OCI-LY7 (cell line): Measurements from ENCODE around the gene GALNT7. TPM values are rescaled to one million over a fixed set of nuclear protein-coding genes. Genes with fewer than 3 reads are reported as not detected.

Experiments used
- BruUV-seq: library from RNA; stranded (reverse); fragments of 400-500 nt; replicated peaks from 2 replicates; lab custom pipeline; 2021; lab: Mats Ljungman, UMichigan
- CTCF ChIA-PET: fragments of 300-600 bp; sonication (Branson Sonifier 250); formaldehyde crosslinking; loops from one replicate; lab custom pipeline; 2022; ENCODE audit warnings: antibody characterized with exemption; ENCODE audit not compliant: unreplicated experiment; lab: Charles Lee
- POLR2A ChIA-PET: fragments of 300-600 bp; sonication (Branson Sonifier 250); formaldehyde crosslinking; loops from one replicate; lab custom pipeline; 2022; ENCODE audit warnings: antibody characterized with exemption; lab: Charles Lee
- DNase-seq: peaks from one replicate; pipeline ENCODE4 v3.0.0-alpha.2; 2015; ENCODE audit warnings: low spot score
- H2AFZ ChIP-seq: fragments of 200-600 bp; sonication (generic), shearing (Covaris generic); 2 replicates; pipeline ENCODE4 v1.6.1; 2014; ENCODE audit warnings: mild to moderate bottlenecking, antibody characterized with exemption, low read length, moderate library complexity
- H3K27ac ChIP-seq: fragments of 200-600 bp; sonication (generic); 2 replicates; pipeline ENCODE4 v1.5.1; 2014; ENCODE audit warnings: mixed run types, low read depth, mild to moderate bottlenecking, moderate library complexity, low read length, inconsistent platforms; ENCODE audit not compliant: poor library complexity, severe bottlenecking
- H3K36me3 ChIP-seq: fragments of 200-600 bp; sonication (generic); 2 replicates; pipeline ENCODE4 v1.6.1; 2014; ENCODE audit warnings: mild to moderate bottlenecking, antibody characterized with exemption, low read length, moderate library complexity, mixed read lengths; ENCODE audit not compliant: insufficient read depth
- H3K4me1 ChIP-seq: fragments of 200-600 bp; sonication (generic); 2 replicates; pipeline ENCODE4 v1.5.1; 2014; ENCODE audit warnings: mild to moderate bottlenecking, low read length; ENCODE audit not compliant: insufficient read depth, poor library complexity, severe bottlenecking
- H3K4me2 ChIP-seq: fragments of 200-600 bp; sonication (generic); 2 replicates; pipeline ENCODE4 v1.6.1; 2014; ENCODE audit warnings: mild to moderate bottlenecking, low read length
- H3K4me3 ChIP-seq: fragments of 200-600 bp; sonication (generic); 2 replicates; pipeline ENCODE4 v1.5.1; 2014; ENCODE audit warnings: mild to moderate bottlenecking, low read depth, low read length; ENCODE audit not compliant: poor library complexity, severe bottlenecking
- H3K79me2 ChIP-seq: fragments of 200-600 bp; sonication (generic); 2 replicates; pipeline ENCODE4 v1.6.1; 2016; ENCODE audit warnings: low read depth, mild to moderate bottlenecking, low read length, moderate library complexity, mixed read lengths; ENCODE audit not compliant: insufficient read depth
- H3K9me2 ChIP-seq: fragments of 200-600 bp; sonication (generic); 2 replicates; pipeline ENCODE4 v1.6.1; 2016; ENCODE audit warnings: mild to moderate bottlenecking, low read length, mixed read lengths; ENCODE audit not compliant: insufficient read depth
- H3K9me3 ChIP-seq: fragments of 200-600 bp; sonication (generic); 2 replicates; pipeline ENCODE4 v1.6.1; 2014; ENCODE audit warnings: mild to moderate bottlenecking, mixed run types, low read length, mixed read lengths
- H4K20me1 ChIP-seq: fragments of 200-600 bp; sonication (generic); 2 replicates; pipeline ENCODE4 v1.6.1; 2014; ENCODE audit warnings: mild to moderate bottlenecking, antibody characterized with exemption, low read length, moderate library complexity, mixed read lengths; ENCODE audit not compliant: insufficient read depth
- EZH2phosphoT487 ChIP-seq: fragments of 200-600 bp; sonication (generic); IDR thresholded peaks from 2 replicates; pipeline ENCODE4 v1.6.1; 2018; ENCODE audit warnings: low read depth, borderline replicate concordance, mild to moderate bottlenecking, mixed run types, antibody characterized with exemption, low read length, moderate library complexity, mixed read lengths
- intact Hi-C: fragments of 100-400 bp; cut with micrococcal nuclease; formaldehyde crosslinking; loops from one replicate; pipeline ENCODE4 v1.10.0; 2022; ENCODE audit not compliant: unreplicated experiment
- total RNA-seq, 2 experiments: library from RNA; depleted of rRNA in 1 of 2; stranded (reverse); fragments of >200 nt in 1 of 2; shearing (Covaris generic) in 1 of 2; gene quantifications; 2 replicates each; pipeline ENCODE4 v1.2.3, GENCODE V29; 2014 to 2022
- TF ChIP-seq, protein P1 (sequence below): fragments of 200-600 bp; sonication (generic); conservative IDR thresholded peaks from 2 replicates; pipeline ENCODE4 v1.5.1; 2014; ENCODE audit warnings: mild to moderate bottlenecking, antibody characterized with exemption, low read length, moderate library complexity, mixed read lengths

Gene GALNT7
- total RNA-seq, 2 experiments from 2014 or later = 20.3 to 34.4 TPM

DNA sequence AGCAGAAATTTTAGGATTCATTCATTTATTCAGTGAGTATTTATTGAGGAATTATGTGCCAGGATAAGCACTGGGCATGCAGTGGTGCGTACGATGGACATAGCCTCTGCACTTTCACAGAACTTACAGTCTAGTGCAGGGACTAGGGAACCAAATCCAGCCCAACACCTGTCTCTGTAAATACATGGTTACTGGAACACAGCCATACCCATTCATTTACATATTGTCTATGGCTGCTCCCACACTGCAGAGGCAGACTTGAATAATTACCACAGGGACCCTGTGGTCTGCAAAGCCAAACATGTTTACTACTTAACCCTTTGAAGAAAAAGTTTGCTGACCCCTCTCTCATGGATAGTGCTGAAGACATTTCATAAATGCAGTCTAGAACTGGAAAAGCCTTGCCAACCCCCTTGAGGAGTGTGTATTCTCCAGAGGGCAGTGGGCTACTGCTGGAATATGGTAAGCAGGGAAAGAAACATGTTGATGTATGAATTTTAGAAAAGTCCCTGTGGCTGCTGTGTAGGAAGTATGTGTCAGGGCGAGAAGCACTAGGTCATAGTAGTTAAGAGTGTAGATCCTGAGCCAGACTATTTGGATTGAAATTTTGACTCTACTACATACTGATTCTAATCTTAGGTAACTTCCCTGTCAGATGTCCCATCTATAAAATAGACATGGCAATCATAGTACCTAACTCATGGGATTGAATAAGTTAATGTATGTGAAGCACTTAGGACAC lies 75.5 kb downstream of the GALNT7 start:
- CTCF ChIA-PET = no interaction called here

DNA sequence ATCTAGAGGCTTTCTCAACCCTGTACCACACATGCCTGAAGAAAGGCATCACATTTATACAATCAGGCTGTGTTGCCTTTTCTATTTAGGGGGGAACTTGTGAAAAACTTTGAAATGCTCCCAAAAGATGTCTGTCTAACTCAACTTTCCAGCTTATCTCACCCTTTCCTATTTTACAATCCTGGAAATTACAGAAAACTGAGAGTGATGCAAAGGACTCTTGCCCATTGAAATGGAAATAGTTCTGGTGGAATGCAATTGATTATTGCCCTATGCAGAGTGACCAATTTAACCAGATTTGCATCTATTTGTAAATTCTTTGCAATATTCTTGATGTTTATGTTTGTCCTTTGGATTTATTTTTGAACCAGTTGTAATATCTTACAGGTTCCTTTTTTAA lies 77.3 kb downstream of the GALNT7 start:
- Histone ChIP-seq H3K79me2 (peaks cover 11% of the 10 kb centered on the region; the same call in 1 of the 2 replicates), H3K9me3 (no peaks in the 10 kb centered on the region), H2AFZ (no peak overlapping the region), H4K20me1 (no peaks in the 10 kb centered on the region), H3K4me3 (no peak overlapping the region), H3K9me2 (no peaks in the 10 kb centered on the region), H3K4me1 (peaks cover 39% of the 10 kb centered on the region), H3K36me3 (peaks cover 14% of the 10 kb centered on the region), H3K27ac (no peak overlapping the region), H3K4me2 (peak overlapping the region; percentile 65)
- ChIA-PET POLR2A (interaction anchor here (0.8 to 1.2 kb wide), 3 partner anchors 8 to 15 kb away, joined by 3 to 4 read pairs (median 3); no protein-coding TSS in a partner anchor), CTCF (no interaction called here)
- BruUV-seq = no TSS peak
- DNase-seq = no peak
- TF ChIP-seq EZH2phosphoT487 = no peak
- TF ChIP-seq, protein P1, sequence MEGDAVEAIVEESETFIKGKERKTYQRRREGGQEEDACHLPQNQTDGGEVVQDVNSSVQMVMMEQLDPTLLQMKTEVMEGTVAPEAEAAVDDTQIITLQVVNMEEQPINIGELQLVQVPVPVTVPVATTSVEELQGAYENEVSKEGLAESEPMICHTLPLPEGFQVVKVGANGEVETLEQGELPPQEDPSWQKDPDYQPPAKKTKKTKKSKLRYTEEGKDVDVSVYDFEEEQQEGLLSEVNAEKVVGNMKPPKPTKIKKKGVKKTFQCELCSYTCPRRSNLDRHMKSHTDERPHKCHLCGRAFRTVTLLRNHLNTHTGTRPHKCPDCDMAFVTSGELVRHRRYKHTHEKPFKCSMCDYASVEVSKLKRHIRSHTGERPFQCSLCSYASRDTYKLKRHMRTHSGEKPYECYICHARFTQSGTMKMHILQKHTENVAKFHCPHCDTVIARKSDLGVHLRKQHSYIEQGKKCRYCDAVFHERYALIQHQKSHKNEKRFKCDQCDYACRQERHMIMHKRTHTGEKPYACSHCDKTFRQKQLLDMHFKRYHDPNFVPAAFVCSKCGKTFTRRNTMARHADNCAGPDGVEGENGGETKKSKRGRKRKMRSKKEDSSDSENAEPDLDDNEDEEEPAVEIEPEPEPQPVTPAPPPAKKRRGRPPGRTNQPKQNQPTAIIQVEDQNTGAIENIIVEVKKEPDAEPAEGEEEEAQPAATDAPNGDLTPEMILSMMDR = no peak
- intact Hi-C loops = no loop called here

More for the DNA sequence above, 75.5 kb downstream of the GALNT7 start:
- POLR2A ChIA-PET = interaction anchor here (0.6 kb wide), 1 partner anchor 341 kb away, joined by 3 read pairs; no protein-coding TSS in a partner anchor
- Histone ChIP-seq H3K9me3 (no peaks in the 10 kb centered on the region), H4K20me1 (no peaks in the 10 kb centered on the region), H3K4me3 (no peak overlapping the region), H3K79me2 (peaks cover 15% of the 10 kb centered on the region; the same call in 1 of the 2 replicates), H3K4me1 (peaks cover 39% of the 10 kb centered on the region), H2AFZ (no peak overlapping the region), H3K9me2 (no peaks in the 10 kb centered on the region), H3K27ac (no peak overlapping the region), H3K4me2 (peak overlapping the region; percentile 10; the same call in 1 of the 2 replicates), H3K36me3 (peaks cover 12% of the 10 kb centered on the region)
- no peak for TF ChIP-seq EZH2phosphoT487
- TF ChIP-seq, protein P1 = no peak
- DNase-seq = no peak
- no TSS peak for BruUV-seq
- intact Hi-C loops = no loop called here

DNA sequence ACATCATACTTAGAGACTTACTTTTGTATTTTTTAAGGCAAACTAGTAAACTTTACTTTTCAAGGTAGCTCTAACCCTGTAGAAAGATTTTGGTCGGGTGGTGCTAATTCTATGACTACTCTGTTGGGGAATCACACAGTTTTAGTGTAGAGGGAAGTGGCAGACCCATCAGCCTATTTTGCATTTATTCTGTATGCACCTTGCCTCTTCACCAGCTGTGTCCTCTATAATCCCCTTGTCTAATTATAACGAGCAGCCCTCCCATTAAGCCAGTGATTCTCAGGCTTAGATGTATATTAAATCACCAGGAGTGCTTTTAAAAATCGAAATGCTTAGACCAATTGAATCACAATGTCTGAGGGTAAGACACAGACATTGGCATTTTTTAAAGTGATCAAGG lies 78.1 kb downstream of the GALNT7 start:
- Histone ChIP-seq H4K20me1 (no peaks in the 10 kb centered on the region), H3K36me3 (peaks cover 19% of the 10 kb centered on the region), H3K27ac (peak overlapping the region; percentile 15), H3K4me3 (peak overlapping the region; percentile 10), H3K79me2 (peaks cover 11% of the 10 kb centered on the region; the same call in 1 of the 2 replicates), H2AFZ (no peak overlapping the region), H3K9me2 (no peaks in the 10 kb centered on the region), H3K4me2 (peak overlapping the region; percentile 65), H3K9me3 (no peaks in the 10 kb centered on the region), H3K4me1 (peaks cover 39% of the 10 kb centered on the region)
- CTCF ChIA-PET = no interaction called here
- no TSS peak for BruUV-seq
- POLR2A ChIA-PET = interaction anchor here (0.8 to 1.2 kb wide), 2 partner anchors 14 to 177 kb away, joined by 3 to 4 read pairs; no protein-coding TSS in a partner anchor
- TF ChIP-seq EZH2phosphoT487 = no peak
- TF ChIP-seq, protein P1 = no peak
- intact Hi-C loops = no loop called here
- DNase-seq = peak; percentile 44
